C4-2B (cell line): ENCODE results near the gene GADD45G.

Experiments used
- CTCF ChIP-seq: fragments of 450-650 bp; conservative IDR thresholded peaks from 2 replicates; pipeline ENCODE4 v1.5.1; 2017; ENCODE audit warnings: mild to moderate bottlenecking
- ZFX ChIP-seq: fragments of 450-650 bp; IDR thresholded peaks from 2 replicates; pipeline ENCODE4 v1.6.1; 2017

- TF ChIP-seq CTCF (no peak), ZFX (no peak)
Observed at GRCh38 chr9:89567649-89568048, 37.2 kb upstream of the GADD45G start.
